Activated naive CD4-positive, alpha-beta T cell treated with anti-CD3 and anti-CD28 coated beads, Interleukin-2, amount 10 ng/mL, durations not matched to agents 7 days and 5 days (primary cell): ENCODE results near the gene C4B.
"Not testable (repeated sequence)": the region's sequence is repeated elsewhere in the genome, so short reads cannot be mapped to it uniquely, and the experiment has no call there.

Experiments used
- CTCF ChIA-PET: fragments of 350-600 bp; sonication (Branson Sonifier 250); formaldehyde crosslinking; loops from one replicate; lab custom pipeline; 2021; ENCODE audit warnings: antibody characterized with exemption; lab: Charles Lee
- DNase-seq: peaks from one replicate; pipeline ENCODE4 v3.0.0-alpha.2; 2020
- H3K27ac Mint-ChIP-seq: one replicate; pipeline ENCODE4 v1.8.0; 2021; ENCODE audit warnings: mild to moderate bottlenecking, moderate library complexity, mixed read lengths
- H3K27me3 Mint-ChIP-seq: one replicate; pipeline ENCODE4 v1.8.0; 2021; ENCODE audit warnings: mild to moderate bottlenecking, mixed read lengths
- H3K36me3 Mint-ChIP-seq: one replicate; pipeline ENCODE4 v1.8.0; 2021; ENCODE audit warnings: mixed read lengths
- H3K4me1 Mint-ChIP-seq: one replicate; pipeline ENCODE4 v1.8.0; 2021; ENCODE audit warnings: mixed read lengths
- H3K4me3 Mint-ChIP-seq: one replicate; pipeline ENCODE4 v1.8.0; 2021; ENCODE audit warnings: mild to moderate bottlenecking, moderate library complexity, mixed read lengths
- H3K9me3 Mint-ChIP-seq: one replicate; pipeline ENCODE4 v1.8.0; 2021; ENCODE audit warnings: mixed read lengths

C4B gene

GRCh38 chr6:31972709-31973350 lies 41.8 kb upstream of the C4B start:
- DNase-seq = no peak
- peaks cover 50% of the 10 kb centered on the region for H3K4me1 Mint-ChIP-seq
- CTCF ChIA-PET = interaction anchor here (0.9 to 1.0 kb wide), 2 partner anchors 21 to 75 kb away, joined by 3 read pairs; partner anchors contain the start of gene EHMT2
- peak overlapping the region; percentile 97 for H3K4me3 Mint-ChIP-seq
- H3K36me3 Mint-ChIP-seq = peaks cover 31% of the 10 kb centered on the region
- H3K27ac Mint-ChIP-seq = peak overlapping the region; percentile 99
- no peaks in the 10 kb centered on the region for H3K9me3 Mint-ChIP-seq
- peaks cover 8% of the 10 kb centered on the region for H3K27me3 Mint-ChIP-seq

GRCh38 chr6:31976065-31976464 lies 38.5 kb upstream of the C4B start:
- CTCF ChIA-PET, H3K9me3 Mint-ChIP-seq, H3K4me3 Mint-ChIP-seq, H3K27me3 Mint-ChIP-seq, H3K27ac Mint-ChIP-seq, DNase-seq: not testable (repeated sequence)
- Mint-ChIP-seq H3K4me1 (peaks cover 49% of the 10 kb centered on the region), H3K36me3 (peaks cover 15% of the 10 kb centered on the region)

GRCh38 chr6:31977816-31978431 lies 36.7 kb upstream of the C4B start:
- H3K27me3 Mint-ChIP-seq = no peaks in the 10 kb centered on the region
- DNase-seq = no peak
- no peak overlapping the region for H3K27ac Mint-ChIP-seq
- peaks cover 34% of the 10 kb centered on the region for H3K4me1 Mint-ChIP-seq
- H3K9me3 Mint-ChIP-seq = no peaks in the 10 kb centered on the region
- H3K4me3 Mint-ChIP-seq = no peak overlapping the region
- peaks cover 10% of the 10 kb centered on the region for H3K36me3 Mint-ChIP-seq
- CTCF ChIA-PET = no interaction called here

- DNase-seq = no peak
- no peaks in the 10 kb centered on the region for H3K27me3 Mint-ChIP-seq
- CTCF ChIA-PET = interaction anchor here (1.8 kb wide), 1 partner anchor 26 kb away, joined by 5 read pairs; no protein-coding TSS in a partner anchor
These were observed 35.8 kb upstream of the C4B start for GRCh38 chr6:31978831-31979230.

GRCh38 chr6:31979238-31979898 lies 35.2 kb upstream of the C4B start:
- no peaks in the 10 kb centered on the region for H3K9me3 Mint-ChIP-seq
- no peak overlapping the region for H3K4me3 Mint-ChIP-seq
- H3K27me3 Mint-ChIP-seq = no peaks in the 10 kb centered on the region
- peaks cover 5% of the 10 kb centered on the region for H3K36me3 Mint-ChIP-seq
- peaks cover 21% of the 10 kb centered on the region for H3K4me1 Mint-ChIP-seq
- peak overlapping the region; percentile 76 for H3K27ac Mint-ChIP-seq
- CTCF ChIA-PET = interaction anchor here (1.8 kb wide), 1 partner anchor 27 kb away, joined by 5 read pairs; no protein-coding TSS in a partner anchor
- DNase-seq = no peak

More at GRCh38 chr6:31978831-31979230, 35.8 kb upstream of the C4B start:
- Mint-ChIP-seq H3K4me3 (no peak overlapping the region), H3K4me1 (peaks cover 25% of the 10 kb centered on the region), H3K27ac (peak overlapping the region; percentile 76), H3K36me3 (peaks cover 5% of the 10 kb centered on the region), H3K9me3 (no peaks in the 10 kb centered on the region)

- H3K27ac Mint-ChIP-seq = peak overlapping the region; percentile 74
- CTCF ChIA-PET = interaction anchor here (1.8 kb wide), 1 partner anchor 28 kb away, joined by 5 read pairs; no protein-coding TSS in a partner anchor
- not testable (repeated sequence) for H3K4me3 Mint-ChIP-seq
These were observed 34.3 kb upstream of the C4B start for GRCh38 chr6:31980195-31980876.

GRCh38 chr6:31980998-31981397 lies 33.6 kb upstream of the C4B start:
- H3K27me3 Mint-ChIP-seq, CTCF ChIA-PET, H3K4me3 Mint-ChIP-seq, DNase-seq, H3K27ac Mint-ChIP-seq, H3K36me3 Mint-ChIP-seq, H3K9me3 Mint-ChIP-seq: not testable (repeated sequence)
- H3K4me1 Mint-ChIP-seq = peaks cover 19% of the 10 kb centered on the region

More at GRCh38 chr6:31980195-31980876, 34.3 kb upstream of the C4B start:
- not testable (repeated sequence) for H3K27me3 Mint-ChIP-seq, DNase-seq, H3K9me3 Mint-ChIP-seq, H3K36me3 Mint-ChIP-seq
- peaks cover 19% of the 10 kb centered on the region for H3K4me1 Mint-ChIP-seq

- H3K4me3 Mint-ChIP-seq, H3K9me3 Mint-ChIP-seq, CTCF ChIA-PET, H3K36me3 Mint-ChIP-seq, H3K27ac Mint-ChIP-seq, H3K27me3 Mint-ChIP-seq, DNase-seq: not testable (repeated sequence)
- peaks cover 19% of the 10 kb centered on the region for H3K4me1 Mint-ChIP-seq
These were observed 32.9 kb upstream of the C4B start, which contains the start of gene C4A for GRCh38 chr6:31981744-31982143. Gene C4A (plus strand): TSS chr6:31982057. CDS start chr6:31982108, 51 bp downstream.

GRCh38 chr6:31989363-31989762 lies 25.2 kb upstream of the C4B start:
- DNase-seq, H3K27me3 Mint-ChIP-seq, H3K36me3 Mint-ChIP-seq, CTCF ChIA-PET, H3K9me3 Mint-ChIP-seq, H3K4me1 Mint-ChIP-seq, H3K27ac Mint-ChIP-seq, H3K4me3 Mint-ChIP-seq: not testable (repeated sequence)

GRCh38 chr6:31994421-31994820 lies 20.2 kb upstream of the C4B start:
- H3K27me3 Mint-ChIP-seq, DNase-seq, H3K9me3 Mint-ChIP-seq, H3K4me1 Mint-ChIP-seq, H3K27ac Mint-ChIP-seq, H3K36me3 Mint-ChIP-seq, CTCF ChIA-PET, H3K4me3 Mint-ChIP-seq: not testable (repeated sequence)

- H3K36me3 Mint-ChIP-seq, DNase-seq, H3K4me1 Mint-ChIP-seq, CTCF ChIA-PET, H3K4me3 Mint-ChIP-seq, H3K27ac Mint-ChIP-seq, H3K9me3 Mint-ChIP-seq, H3K27me3 Mint-ChIP-seq: not testable (repeated sequence)
These were observed 18.2 kb upstream of the C4B start for GRCh38 chr6:31996385-31996784.

- H3K4me3 Mint-ChIP-seq, H3K27me3 Mint-ChIP-seq, H3K27ac Mint-ChIP-seq, DNase-seq, H3K9me3 Mint-ChIP-seq, H3K4me1 Mint-ChIP-seq, CTCF ChIA-PET, H3K36me3 Mint-ChIP-seq: not testable (repeated sequence)
These were observed 11.9 kb upstream of the C4B start for GRCh38 chr6:32002546-32003268.

- CTCF ChIA-PET = not testable (repeated sequence)
These were observed 11.3 kb upstream of the C4B start for GRCh38 chr6:32003301-32003700.

GRCh38 chr6:32004393-32004792 lies 10.2 kb upstream of the C4B start:
- H3K27ac Mint-ChIP-seq, DNase-seq, H3K4me1 Mint-ChIP-seq, H3K9me3 Mint-ChIP-seq, CTCF ChIA-PET, H3K27me3 Mint-ChIP-seq, H3K36me3 Mint-ChIP-seq, H3K4me3 Mint-ChIP-seq: not testable (repeated sequence)

More at GRCh38 chr6:32003301-32003700, 11.3 kb upstream of the C4B start:
- H3K36me3 Mint-ChIP-seq, H3K4me1 Mint-ChIP-seq, DNase-seq, H3K27ac Mint-ChIP-seq, H3K9me3 Mint-ChIP-seq, H3K4me3 Mint-ChIP-seq, H3K27me3 Mint-ChIP-seq: not testable (repeated sequence)
